Measurements from ENCODE around the gene CCNYL1.

GRCh38 chr2:207682557-207682956, 28.9 kb upstream of the CCNYL1 start:
- no peak for TF ChIP-seq CTCF (IDR thresholded peaks at IDR 0.05)
- TF ChIP-seq POLR2A (IDR thresholded peaks at IDR 0.05): no peak
- no peak for TF ChIP-seq POLR2AphosphoS5 (IDR thresholded peaks at IDR 0.05; ENCODE audit: insufficient read depth in 1 of 2, low read depth in 1 of 2)

All from vagina (tissue), 2 donors.